Duodenal mucosa (tissue), 2 donors: ENCODE data around the gene CLEC2D.
A peak's percentile ranks its signal among the peaks of the same experiment; 100 is the strongest.

Source experiments
- H3K27ac ChIP-seq: one replicate; pipeline ENCODE4 v1.7.0; 2013; ENCODE audit warnings: low read depth, low read length
- H3K27me3 ChIP-seq, 2 donors: one replicate each; pipeline ENCODE4 v1.7.0; 2013; ENCODE audit warnings: low read length in 2 of 2, control low read depth in 1 of 2; ENCODE audit not compliant: insufficient read depth in 2 of 2, control insufficient read depth in 1 of 2
- H3K36me3 ChIP-seq, 2 donors: one replicate each; pipeline ENCODE4 v1.7.0; 2013; ENCODE audit warnings: low read length in 2 of 2, control low read depth in 1 of 2; ENCODE audit not compliant: insufficient read depth in 2 of 2, control insufficient read depth in 1 of 2
- H3K4me1 ChIP-seq, 2 donors: one replicate each; pipeline ENCODE4 v1.7.0; 2013; ENCODE audit warnings: low read length in 2 of 2, control low read depth in 1 of 2; ENCODE audit not compliant: insufficient read depth in 2 of 2, control insufficient read depth in 1 of 2
- H3K4me3 ChIP-seq, 2 donors: one replicate each; pipeline ENCODE4 v1.7.0; 2013; ENCODE audit warnings: low read length in 2 of 2, low read depth in 1 of 2
- H3K9ac ChIP-seq, 2 donors: one replicate each; pipeline ENCODE4 v1.7.0; 2013; ENCODE audit warnings: low read length in 2 of 2, low read depth in 1 of 2
- H3K9me3 ChIP-seq, 2 donors: one replicate each; pipeline ENCODE4 v1.7.0; 2013; ENCODE audit warnings: low read length in 2 of 2, control low read depth in 1 of 2; ENCODE audit not compliant: control insufficient read depth in 1 of 2

CLEC2D gene

DNA sequence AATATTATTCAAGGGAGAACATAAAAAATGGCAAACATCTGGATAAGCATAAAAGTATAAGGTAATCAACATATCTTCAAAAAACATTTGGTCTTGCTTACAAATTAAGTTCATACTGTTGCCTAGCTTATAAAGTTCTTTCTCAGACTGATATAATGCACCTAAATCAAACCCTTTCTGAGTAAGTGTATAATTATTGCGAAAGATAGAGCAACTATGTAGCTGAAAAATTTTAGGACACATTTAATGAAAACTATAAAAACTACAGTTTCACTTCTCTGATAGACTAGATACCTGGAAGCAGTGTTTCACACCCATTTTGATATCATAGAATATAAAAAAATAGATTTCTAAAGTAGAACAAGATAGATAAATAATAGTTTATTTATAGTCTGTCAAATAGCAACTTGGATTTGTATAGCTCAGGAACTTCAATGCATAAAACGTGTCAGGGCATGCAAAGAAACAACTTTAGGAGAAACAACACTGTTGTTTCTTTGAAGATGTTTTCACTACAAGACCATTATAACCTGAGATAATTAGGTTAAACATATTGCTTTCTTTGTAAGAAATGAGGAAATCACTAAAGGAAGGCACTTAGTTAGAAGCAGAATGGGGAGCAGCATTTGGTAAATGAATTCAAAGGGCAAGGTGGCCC, 55.8 kb downstream of the CLEC2D start:
- H3K4me3 ChIP-seq: no peak overlapping the region
- no peaks in the 10 kb centered on the region for H3K36me3 ChIP-seq
- no peak overlapping the region for H3K27ac ChIP-seq
- H3K27me3 ChIP-seq: no peaks in the 10 kb centered on the region
- H3K4me1 ChIP-seq: no peaks in the 10 kb centered on the region
- H3K9ac ChIP-seq: no peak overlapping the region
- H3K9me3 ChIP-seq: no peaks in the 10 kb centered on the region

DNA sequence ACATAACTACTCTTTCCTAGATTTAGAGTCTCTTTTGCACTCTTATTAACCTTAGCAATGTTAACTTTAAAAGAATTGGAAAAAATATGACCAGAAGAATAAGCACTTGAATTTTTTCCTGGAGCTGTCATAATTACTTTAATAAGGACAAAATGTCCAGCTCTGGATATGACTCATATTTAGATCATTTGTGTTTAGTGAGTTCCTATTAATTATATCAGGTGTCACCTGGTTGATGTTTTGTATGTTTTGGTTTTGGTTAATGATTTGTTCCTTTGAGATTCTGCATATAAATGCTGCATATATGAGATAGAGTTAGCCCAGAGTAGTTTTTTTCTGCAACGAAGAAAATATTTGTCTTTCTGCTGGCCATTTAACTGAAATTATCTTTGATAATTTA, 58.3 kb downstream of the CLEC2D start:
- no peak overlapping the region for H3K9ac ChIP-seq

DNA sequence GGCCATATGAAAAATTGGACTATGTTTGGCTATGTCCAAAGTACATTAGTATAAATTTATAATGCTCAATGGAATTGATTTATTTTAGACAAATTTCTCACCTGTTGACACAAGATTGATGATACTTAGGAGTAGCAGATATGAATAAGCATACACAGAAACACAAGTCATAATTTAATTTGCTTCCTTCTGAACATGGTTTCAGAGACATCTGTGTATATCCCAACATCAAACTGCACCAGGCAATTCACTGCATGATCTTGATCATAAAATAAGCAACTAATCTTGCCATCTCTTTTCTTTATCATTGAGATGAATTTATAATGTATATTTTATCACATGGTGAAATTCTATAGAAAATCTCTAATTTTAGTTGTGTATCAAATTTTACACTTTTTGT, 59.6 kb downstream of the CLEC2D start:
- Histone ChIP-seq H3K27me3 (no peaks in the 10 kb centered on the region), H3K4me1 (no peaks in the 10 kb centered on the region), H3K9ac (no peak overlapping the region), H3K9me3 (no peaks in the 10 kb centered on the region), H3K27ac (no peak overlapping the region), H3K4me3 (no peak overlapping the region), H3K36me3 (no peaks in the 10 kb centered on the region)

More for the DNA sequence above, 58.3 kb downstream of the CLEC2D start:
- H3K36me3 ChIP-seq: no peaks in the 10 kb centered on the region
- H3K4me1 ChIP-seq: no peaks in the 10 kb centered on the region
- no peaks in the 10 kb centered on the region for H3K9me3 ChIP-seq
- H3K27ac ChIP-seq: no peak overlapping the region
- no peak overlapping the region for H3K4me3 ChIP-seq
- H3K27me3 ChIP-seq: no peaks in the 10 kb centered on the region

DNA sequence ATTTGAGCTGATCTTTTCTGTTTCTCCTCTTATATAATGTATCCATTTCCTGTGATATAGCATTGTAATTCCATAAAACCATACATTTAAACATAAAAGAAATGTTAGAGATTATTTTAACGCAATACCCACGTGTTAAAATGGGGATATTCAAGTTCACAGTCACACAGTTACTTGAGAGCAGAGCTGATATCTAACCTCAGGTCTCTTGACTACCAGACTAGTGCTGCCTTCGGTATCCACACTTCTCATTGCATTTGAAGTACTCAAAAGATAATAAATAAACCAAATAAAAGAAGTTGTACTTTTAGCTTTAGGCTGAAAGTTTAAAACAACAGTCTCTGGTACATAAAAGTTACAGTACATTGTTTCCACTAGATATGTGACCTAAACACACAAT, 60.5 kb downstream of the CLEC2D start:
- Histone ChIP-seq H3K27me3 (no peaks in the 10 kb centered on the region), H3K27ac (no peak overlapping the region), H3K9me3 (no peaks in the 10 kb centered on the region), H3K36me3 (no peaks in the 10 kb centered on the region), H3K4me3 (no peak overlapping the region), H3K4me1 (no peaks in the 10 kb centered on the region), H3K9ac (no peak overlapping the region)

DNA sequence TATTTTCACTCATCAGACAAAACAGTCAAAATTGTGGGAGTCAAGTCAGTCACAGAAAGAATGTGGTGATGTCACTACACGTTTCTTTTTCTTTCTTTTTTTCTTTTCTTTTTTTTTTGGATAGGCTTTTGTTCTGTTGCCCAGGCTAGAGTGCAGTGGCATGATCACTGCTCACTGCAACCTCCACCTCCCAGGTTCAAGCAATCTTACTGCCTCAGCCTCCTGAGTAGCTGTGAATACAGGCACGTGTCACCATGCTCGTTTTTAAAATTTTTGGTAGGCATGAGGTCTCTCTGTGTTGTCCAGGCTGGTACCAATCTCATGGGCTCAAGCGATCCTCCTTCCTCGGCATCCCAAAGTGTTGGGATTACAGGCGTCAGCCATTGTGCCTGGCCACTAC, 61.1 kb downstream of the CLEC2D start:
- Histone ChIP-seq H3K4me3 (no peak overlapping the region), H3K27me3 (no peaks in the 10 kb centered on the region), H3K9ac (no peak overlapping the region), H3K9me3 (no peaks in the 10 kb centered on the region), H3K27ac (no peak overlapping the region), H3K4me1 (no peaks in the 10 kb centered on the region), H3K36me3 (no peaks in the 10 kb centered on the region)

DNA sequence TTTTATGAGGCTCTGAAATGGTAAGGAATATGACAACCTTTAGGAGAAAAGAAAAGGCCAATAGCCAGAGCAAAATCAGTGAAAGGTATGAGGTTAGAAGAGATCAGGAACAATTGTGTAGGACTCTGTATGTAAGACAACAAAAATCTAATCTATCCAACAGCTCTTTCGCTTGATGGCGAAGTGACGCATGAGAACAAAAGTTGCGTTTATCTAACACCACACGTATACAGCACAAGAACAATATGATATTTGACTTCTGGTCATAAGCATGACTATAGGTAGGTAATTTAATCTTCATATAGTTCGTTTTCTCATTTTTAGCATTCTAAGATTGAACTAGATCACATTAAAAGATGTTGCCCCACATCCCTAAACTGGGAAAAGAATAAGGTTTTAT, 61.9 kb downstream of the CLEC2D start:
- Histone ChIP-seq H3K4me1 (peaks cover 0 to 2% of the 10 kb centered on the region in 2 donors), H3K9me3 (no peaks in the 10 kb centered on the region), H3K27me3 (no peaks in the 10 kb centered on the region), H3K9ac (peak overlapping the region; percentile 2 to 18), H3K4me3 (no peak overlapping the region), H3K27ac (no peak overlapping the region), H3K36me3 (no peaks in the 10 kb centered on the region)

DNA sequence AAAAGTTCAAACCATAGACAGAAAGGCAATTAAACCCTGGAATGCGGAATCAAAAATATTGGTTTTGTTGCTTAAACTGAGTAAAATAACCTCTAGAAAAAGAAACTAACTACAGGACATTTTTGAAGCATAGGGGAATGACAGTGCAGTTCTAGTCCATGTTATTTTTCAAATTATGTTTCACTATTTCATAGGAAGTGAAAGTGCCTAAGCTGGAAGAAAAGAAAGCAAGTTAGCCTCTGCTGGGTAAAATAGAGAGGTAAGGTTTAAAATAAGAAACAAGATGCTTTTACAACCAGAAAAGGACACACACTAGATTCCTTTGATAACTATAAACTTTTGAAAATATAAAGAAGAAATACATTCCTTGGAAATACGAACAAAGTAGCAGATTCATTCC, 62.3 kb downstream of the CLEC2D start:
- Histone ChIP-seq H3K4me1 (peaks cover 0 to 6% of the 10 kb centered on the region in 2 donors), H3K27ac (no peak overlapping the region), H3K9ac (peak overlapping the region in 1 of 2 donors; percentile 18), H3K4me3 (peak overlapping the region in 1 of 2 donors; percentile 29), H3K27me3 (no peaks in the 10 kb centered on the region), H3K9me3 (no peaks in the 10 kb centered on the region), H3K36me3 (no peaks in the 10 kb centered on the region)

DNA sequence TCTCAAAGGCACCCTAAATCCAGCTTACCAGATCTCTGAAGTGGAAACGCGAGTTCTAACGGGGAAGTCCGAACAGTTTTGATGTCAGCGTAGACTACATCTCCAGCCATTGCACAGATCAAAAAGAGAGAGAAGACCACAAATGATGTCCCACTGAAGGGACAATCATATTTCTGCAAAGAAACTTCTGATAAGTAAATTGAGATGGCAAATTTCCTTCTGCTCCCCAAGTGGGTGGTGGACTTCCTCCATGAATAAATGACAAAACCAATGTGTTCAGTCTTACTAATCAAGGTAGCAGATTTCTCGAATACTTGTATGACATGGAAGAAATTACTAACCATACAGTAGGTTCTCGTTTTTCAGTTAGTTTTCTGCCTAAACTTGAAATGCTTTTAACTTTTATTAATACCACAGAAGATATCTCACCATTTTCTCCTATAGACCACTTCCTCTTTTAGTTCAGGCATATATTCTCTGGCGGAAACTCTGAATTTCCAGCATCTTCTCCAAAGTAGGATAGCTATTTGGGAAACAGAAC, 63.5 kb downstream of the CLEC2D start, which contains the start of gene CLECL1:
CLECL1 (minus strand) TSS at position 177 of the 541 bp plus-strand sequence.
- no peaks in the 10 kb centered on the region for H3K27me3 ChIP-seq
- peak within 1 kb of the TSS; percentile 22 for H3K27ac ChIP-seq
- no peaks in the 10 kb centered on the region for H3K9me3 ChIP-seq
- H3K4me3 ChIP-seq: peak within 1 kb of the TSS; percentile 46
- peak within 1 kb of the TSS; percentile 15 to 49 for H3K9ac ChIP-seq
- H3K36me3 ChIP-seq: no peaks in the 10 kb centered on the region
- H3K4me1 ChIP-seq: peaks cover 0 to 8% of the 10 kb centered on the region in 2 donors

DNA sequence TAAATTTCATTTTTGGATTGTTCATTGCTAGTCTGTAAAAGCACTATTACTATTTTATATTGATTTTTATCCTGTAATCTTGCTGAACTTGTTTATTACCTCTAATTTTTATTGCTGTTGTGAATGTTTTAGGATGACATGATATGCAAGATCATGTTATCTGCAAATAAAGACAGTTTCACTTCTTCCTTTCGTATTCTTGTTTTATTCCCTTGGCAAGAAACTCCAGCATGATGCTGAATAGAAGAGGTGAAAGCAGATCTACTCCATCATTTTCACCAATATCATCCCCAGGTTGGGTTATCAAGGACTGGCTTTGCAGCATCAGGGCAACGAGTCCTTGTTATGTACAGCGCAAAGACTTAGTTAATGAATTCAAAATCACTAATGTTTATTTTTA, 66.1 kb downstream of the CLEC2D start:
- Histone ChIP-seq H3K27ac (no peak overlapping the region), H3K9ac (no peak overlapping the region), H3K4me3 (no peak overlapping the region), H3K9me3 (no peaks in the 10 kb centered on the region), H3K27me3 (no peaks in the 10 kb centered on the region), H3K36me3 (no peaks in the 10 kb centered on the region), H3K4me1 (peaks cover 0 to 8% of the 10 kb centered on the region in 2 donors)

DNA sequence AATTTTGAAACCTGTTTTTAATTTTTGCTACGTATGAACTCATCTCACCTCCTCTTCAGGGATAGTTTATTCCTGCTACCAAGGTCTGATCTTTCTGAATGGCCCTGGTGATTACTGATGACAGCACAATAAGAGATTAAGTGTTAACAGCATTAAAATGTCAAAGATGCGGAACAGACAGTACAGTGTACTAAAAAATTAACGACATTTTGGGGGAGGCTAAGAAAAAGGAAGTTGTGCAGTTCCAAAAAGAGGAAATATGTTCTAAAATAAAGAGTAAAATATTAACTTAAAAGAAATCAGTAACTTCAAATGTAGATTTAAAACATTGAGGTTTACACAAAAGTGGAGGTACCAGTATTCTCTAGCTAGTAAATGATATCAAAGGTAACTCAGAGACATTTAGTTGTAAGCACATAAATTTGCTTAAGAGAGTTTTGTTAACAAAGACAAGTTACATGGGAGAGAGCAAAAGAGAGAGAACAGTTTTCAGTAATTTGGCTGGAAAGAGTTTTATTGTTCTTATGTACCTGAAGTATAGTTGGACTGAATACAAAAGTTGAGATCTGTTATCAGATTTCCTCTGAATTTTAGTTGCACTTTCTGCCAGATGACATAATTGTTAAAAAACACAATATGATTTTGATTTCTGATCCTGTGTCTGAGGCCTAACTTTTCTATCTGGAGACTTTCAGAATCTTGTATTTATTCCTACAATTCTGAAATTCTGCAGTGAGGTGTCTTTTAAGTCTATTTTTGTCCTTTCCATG, 67.6 kb downstream of the CLEC2D start:
- no peak overlapping the region for H3K27ac ChIP-seq
- H3K27me3 ChIP-seq: no peaks in the 10 kb centered on the region
- peaks cover 0 to 8% of the 10 kb centered on the region in 2 donors for H3K4me1 ChIP-seq
- H3K36me3 ChIP-seq: no peaks in the 10 kb centered on the region
- H3K9me3 ChIP-seq: no peaks in the 10 kb centered on the region
- H3K4me3 ChIP-seq: no peak overlapping the region
- no peak overlapping the region for H3K9ac ChIP-seq
